GM15510 (cell line): ENCODE data around the gene SSUH2.

Experiments
- POLR2A ChIP-seq: IDR thresholded peaks from 3 replicates; pipeline ENCODE4 v1.6.1; 2011; ENCODE audit warnings: borderline replicate concordance; ENCODE audit not compliant: insufficient read length; ENCODE audit errors: extremely low read depth

Gene SSUH2

GRCh38 chr3:8643693-8644365 lies 769 bp downstream of the SSUH2 start:
- no peak for TF ChIP-seq POLR2A

- no peak for TF ChIP-seq POLR2A
Observed at GRCh38 chr3:8642001-8642400, 2.6 kb downstream of the SSUH2 start.

- no peak for TF ChIP-seq POLR2A
Observed at GRCh38 chr3:8641472-8641871, 3.1 kb downstream of the SSUH2 start.

GRCh38 chr3:8640223-8640622 lies 4.4 kb downstream of the SSUH2 start:
- no peak for TF ChIP-seq POLR2A

- TF ChIP-seq POLR2A, result no peak
Observed at GRCh38 chr3:8639659-8640000, 5.0 kb downstream of the SSUH2 start.

GRCh38 chr3:8638994-8639658 lies 5.5 kb downstream of the SSUH2 start:
- TF ChIP-seq POLR2A, result no peak

- TF ChIP-seq POLR2A, result no peak
Observed at GRCh38 chr3:8637348-8637747, 7.2 kb downstream of the SSUH2 start.

- TF ChIP-seq POLR2A, result no peak
Observed at GRCh38 chr3:8635631-8636030, 9.0 kb downstream of the SSUH2 start.

- TF ChIP-seq POLR2A, result no peak
Observed at GRCh38 chr3:8635125-8635524, 9.5 kb downstream of the SSUH2 start.

GRCh38 chr3:8632402-8633237 lies 12.0 kb downstream of the SSUH2 start:
- TF ChIP-seq POLR2A, result no peak

- no peak for TF ChIP-seq POLR2A
Observed at GRCh38 chr3:8631661-8632060, 12.9 kb downstream of the SSUH2 start.

- no peak for TF ChIP-seq POLR2A
Observed at GRCh38 chr3:8629151-8630021, 15.2 kb downstream of the SSUH2 start.

- no peak for TF ChIP-seq POLR2A
Observed at GRCh38 chr3:8627949-8628348, 16.6 kb downstream of the SSUH2 start.

- no peak for TF ChIP-seq POLR2A
Observed at GRCh38 chr3:8627201-8627940, 17.2 kb downstream of the SSUH2 start.
